GM12878 (cell line): ENCODE results near the gene BIRC3. TPM values are rescaled to one million over a fixed set of nuclear protein-coding genes. Genes with fewer than 3 reads are reported as not detected.

Experiments used
- ATF2 ChIP-seq: IDR thresholded peaks from 2 replicates; pipeline ENCODE4 v1.6.1; 2012; ENCODE audit warnings: low read length, inconsistent platforms
- BCL11A ChIP-seq: IDR thresholded peaks from 2 replicates; pipeline ENCODE4 v1.6.1; 2011; ENCODE audit warnings: low read depth, low read length
- BCL3 ChIP-seq: IDR thresholded peaks from 2 replicates; pipeline ENCODE4 v1.6.1; 2011; ENCODE audit warnings: borderline replicate concordance, low read depth, mild to moderate bottlenecking, moderate library complexity, low read length; ENCODE audit not compliant: insufficient read depth, poor library complexity, severe bottlenecking
- CREM ChIP-seq: IDR thresholded peaks from 2 replicates; pipeline ENCODE4 v1.6.1; 2014; ENCODE audit warnings: antibody characterized with exemption, low read depth
- FOXK2 ChIP-seq: fragments of 450-650 bp; IDR thresholded peaks from 2 replicates; pipeline ENCODE4 v1.6.1; 2017; ENCODE audit warnings: mild to moderate bottlenecking, moderate library complexity
- GATAD2B ChIP-seq: fragments of 450-650 bp; conservative IDR thresholded peaks from 2 replicates; pipeline ENCODE4 v1.6.1; 2017; ENCODE audit warnings: low read depth, mild to moderate bottlenecking, moderate library complexity
- HCFC1 ChIP-seq: fragments of 150-350 bp; IDR thresholded peaks from 2 replicates; pipeline ENCODE4 v1.6.1; 2014; ENCODE audit warnings: low read length
- HSF1 ChIP-seq: fragments of 150-350 bp; IDR thresholded peaks from 2 replicates; pipeline ENCODE4 v1.6.1; 2014; ENCODE audit warnings: mild to moderate bottlenecking, low read depth, low read length
- IRF4 ChIP-seq: IDR thresholded peaks from 2 replicates; pipeline ENCODE4 v1.6.1; 2011; ENCODE audit warnings: low read depth, low read length
- MEF2A ChIP-seq: IDR thresholded peaks from 2 replicates; pipeline ENCODE4 v1.6.1; 2011; ENCODE audit warnings: low read depth, mild to moderate bottlenecking, low read length, moderate library complexity; ENCODE audit not compliant: insufficient read depth
- MXI1 ChIP-seq: fragments of 150-350 bp; IDR thresholded peaks from 2 replicates; pipeline ENCODE4 v1.6.1; 2011; ENCODE audit warnings: low read depth, mild to moderate bottlenecking, inconsistent platforms, low read length, improper control_type of control experiment
- RELB ChIP-seq: fragments of 450-650 bp; IDR thresholded peaks from 2 replicates; pipeline ENCODE4 v1.6.1; 2017; ENCODE audit warnings: low read depth, mild to moderate bottlenecking, moderate library complexity
- REST ChIP-seq: IDR thresholded peaks from 2 replicates; pipeline ENCODE4 v1.6.1; 2012; ENCODE audit warnings: mild to moderate bottlenecking, low read depth, low read length
- SUZ12 ChIP-seq: fragments of 200-600 bp; sonication (generic); IDR thresholded peaks from one replicate; pipeline ENCODE4 v1.6.1; 2018; ENCODE audit warnings: antibody characterized with exemption, mild to moderate bottlenecking; ENCODE audit not compliant: unreplicated experiment
- TAF1 ChIP-seq: IDR thresholded peaks from 2 replicates; pipeline ENCODE4 v1.6.1; 2011; ENCODE audit warnings: mild to moderate bottlenecking, low read depth, low read length, borderline replicate concordance
- ZBTB40 ChIP-seq: fragments of 450-650 bp; IDR thresholded peaks from 2 replicates; pipeline ENCODE4 v1.6.1; 2016; ENCODE audit warnings: mild to moderate bottlenecking, moderate library complexity, borderline replicate concordance
- polyA plus RNA-seq, 11 experiments: library from polyadenylated mRNA; depleted of rRNA in 4 of 11; unstranded in 6 of 11; stranded (reverse) in 5 of 11; fragments of >200 nt; fragmentation: Nextera tagmentation in 4 of 11; fragmentation: Illumina TruSeq in 1 of 11; extraction: Ambion mirVana in 4 of 11; extraction: Trizol in 1 of 11; gene quantifications; 1 replicate in 1 of 11; 2 replicates in 10 of 11; pipeline versions ENCODE4 v1.2.1 to v1.2.3, GENCODE V29; 2011 to 2016; ENCODE audit warnings: inconsistent platforms in 2 of 11, missing spikeins in 2 of 11, low read depth in 1 of 11
- total RNA-seq, 4 experiments: library from RNA; depleted of rRNA in 3 of 4; stranded (reverse); fragments of >200 nt in 3 of 4; fragmentation: Illumina TruSeq in 1 of 4; extraction: Trizol in 1 of 4; gene quantifications; 2 replicates each; pipeline versions ENCODE4 v1.2.1 to v1.2.3, GENCODE V29; 2013 to 2021

BIRC3 gene
- total and polyA plus RNA-seq, 10 of the 15 experiments (the other 5 are each of a cell fraction or from before 2014, with no cell fraction given): 42.1 to 351 (median 83.7) TPM

GRCh38 chr11:102345904-102346303 lies 28.6 kb downstream of the BIRC3 start (continued):
- TF ChIP-seq BCL3: peak; percentile 18
- TF ChIP-seq GATAD2B: peak; percentile 56
- peak; percentile 73; the same call in 1 of the 2 replicates for TF ChIP-seq ATF2
- peak; percentile 64; the same call in 1 of the 2 replicates for TF ChIP-seq IRF4
- TF ChIP-seq BCL11A: peak; percentile 65; the same call in 1 of the 2 replicates
- TF ChIP-seq HSF1: no peak
- no peak for TF ChIP-seq MXI1
- no peak for TF ChIP-seq ZBTB40
- TF ChIP-seq RELB: peak; percentile 92
- TF ChIP-seq HCFC1: no peak
- TF ChIP-seq FOXK2: no peak
- peak; percentile 59; the same call in 1 of the 2 replicates for TF ChIP-seq CREM
- TF ChIP-seq REST: peak; percentile 22; the same call in 1 of the 2 replicates
- TF ChIP-seq TAF1: 0 out of 2 replicates have a peak, but pooled peaks have one; percentile 15
- TF ChIP-seq SUZ12: no peak
- 0 out of 2 replicates have a peak, but pooled peaks have one; percentile 9 for TF ChIP-seq MEF2A
